GM19468 (cell line): ENCODE results near the gene AOC2.

Experiments
- ATAC-seq: cut with Tn5 transposase; IDR thresholded peaks from one replicate; pipeline ENCODE4 v1.9.1; 2021; ENCODE audit warnings: mild to moderate bottlenecking, moderate library complexity, moderate number of reproducible peaks; ENCODE audit not compliant: unreplicated experiment; ENCODE audit errors: extremely low read depth

AOC2 gene, protein sequence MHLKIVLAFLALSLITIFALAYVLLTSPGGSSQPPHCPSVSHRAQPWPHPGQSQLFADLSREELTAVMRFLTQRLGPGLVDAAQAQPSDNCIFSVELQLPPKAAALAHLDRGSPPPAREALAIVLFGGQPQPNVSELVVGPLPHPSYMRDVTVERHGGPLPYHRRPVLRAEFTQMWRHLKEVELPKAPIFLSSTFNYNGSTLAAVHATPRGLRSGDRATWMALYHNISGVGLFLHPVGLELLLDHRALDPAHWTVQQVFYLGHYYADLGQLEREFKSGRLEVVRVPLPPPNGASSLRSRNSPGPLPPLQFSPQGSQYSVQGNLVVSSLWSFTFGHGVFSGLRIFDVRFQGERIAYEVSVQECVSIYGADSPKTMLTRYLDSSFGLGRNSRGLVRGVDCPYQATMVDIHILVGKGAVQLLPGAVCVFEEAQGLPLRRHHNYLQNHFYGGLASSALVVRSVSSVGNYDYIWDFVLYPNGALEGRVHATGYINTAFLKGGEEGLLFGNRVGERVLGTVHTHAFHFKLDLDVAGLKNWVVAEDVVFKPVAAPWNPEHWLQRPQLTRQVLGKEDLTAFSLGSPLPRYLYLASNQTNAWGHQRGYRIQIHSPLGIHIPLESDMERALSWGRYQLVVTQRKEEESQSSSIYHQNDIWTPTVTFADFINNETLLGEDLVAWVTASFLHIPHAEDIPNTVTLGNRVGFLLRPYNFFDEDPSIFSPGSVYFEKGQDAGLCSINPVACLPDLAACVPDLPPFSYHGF

DNA sequence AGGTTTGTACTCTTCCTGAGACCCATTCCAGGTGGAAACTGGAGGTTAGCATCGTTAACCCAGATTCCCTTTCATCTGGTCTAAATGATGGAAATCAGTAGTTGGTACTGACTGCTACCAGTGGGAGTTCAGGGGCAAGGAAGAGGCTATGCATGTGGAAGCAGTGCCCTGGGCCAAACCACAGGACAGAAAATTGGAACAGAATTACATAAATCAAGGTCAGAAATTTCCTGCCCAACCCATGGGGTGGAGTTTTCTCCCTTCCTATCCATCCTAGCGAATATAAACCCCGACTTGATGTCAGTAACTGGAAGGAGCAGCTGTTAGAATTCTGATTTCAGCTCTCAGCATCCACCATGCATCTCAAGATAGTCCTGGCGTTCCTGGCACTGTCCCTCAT is at the start of gene AOC2:
AOC2 (plus strand) TSS at position 310 of the 400 bp plus-strand sequence; CDS start at position 357, 47 bp downstream.
- no peak for ATAC-seq

DNA sequence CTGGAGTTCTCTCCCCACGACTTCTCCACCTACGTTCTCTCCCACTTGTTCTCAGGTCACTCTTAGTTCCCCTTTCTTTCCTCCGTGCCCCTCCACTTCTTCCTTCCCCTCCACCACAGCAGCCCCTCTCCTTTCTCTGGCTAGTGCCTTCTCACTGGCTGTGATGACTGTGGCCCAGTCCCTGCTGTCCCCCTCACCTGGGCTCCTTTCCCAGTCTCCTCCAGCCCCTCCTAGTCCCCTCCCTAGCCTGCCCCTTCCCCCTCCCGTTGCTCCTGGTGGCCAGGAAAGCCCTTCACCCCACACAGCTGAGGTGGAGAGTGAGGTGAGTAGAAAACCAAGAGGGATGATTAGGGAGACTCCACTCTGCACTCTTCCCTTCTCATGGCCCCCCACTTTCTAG is 49.3 kb upstream of the AOC2 start:
- no peak for ATAC-seq

DNA sequence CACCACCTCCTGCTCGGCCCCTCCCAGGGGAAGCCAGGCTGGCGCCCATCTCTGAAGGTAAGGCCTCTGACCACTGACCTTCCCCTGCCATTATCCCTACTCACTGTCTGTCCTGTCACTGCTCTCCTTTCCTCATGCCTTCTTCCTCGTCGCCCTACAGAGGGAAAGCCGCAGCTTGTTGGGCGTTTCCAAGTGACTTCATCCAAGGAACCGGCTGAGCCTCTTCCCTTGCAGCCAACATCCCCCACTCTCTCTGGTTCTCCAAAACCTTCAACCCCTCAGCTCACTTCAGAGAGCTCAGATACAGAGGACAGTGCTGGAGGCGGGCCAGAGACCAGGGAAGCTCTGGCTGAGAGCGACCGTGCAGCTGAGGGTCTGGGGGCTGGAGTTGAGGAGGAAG is 48.9 kb upstream of the AOC2 start:
- no peak for ATAC-seq

DNA sequence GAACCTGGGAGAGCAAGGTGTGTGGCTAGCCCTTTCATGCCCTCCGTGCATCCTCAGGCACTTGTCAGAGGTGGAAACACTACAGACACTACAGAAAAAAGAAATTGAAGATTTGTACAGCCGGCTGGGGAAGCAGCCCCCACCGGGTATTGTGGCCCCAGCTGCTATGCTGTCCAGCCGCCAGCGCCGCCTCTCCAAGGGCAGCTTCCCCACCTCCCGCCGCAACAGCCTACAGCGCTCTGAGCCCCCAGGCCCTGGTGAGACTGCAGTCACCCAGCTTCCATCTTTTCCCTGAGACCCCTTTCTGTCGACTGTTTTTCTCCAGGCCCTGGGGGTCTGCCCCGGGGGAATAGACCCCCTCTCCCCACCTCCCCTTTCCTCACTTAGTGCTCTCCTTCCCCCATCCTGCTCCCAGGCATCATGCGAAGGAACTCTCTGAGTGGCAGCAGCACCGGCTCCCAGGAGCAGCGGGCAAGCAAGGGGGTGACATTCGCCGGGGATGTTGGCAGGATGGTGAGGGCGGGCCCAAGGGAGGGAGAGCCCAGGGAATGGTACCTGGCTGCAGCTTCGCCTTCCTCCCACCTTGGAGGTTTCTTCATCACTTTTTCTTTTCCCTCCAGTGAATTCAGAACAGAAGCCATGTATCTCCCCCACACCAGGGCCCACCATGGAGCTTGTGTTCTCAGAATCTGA is 48.2 kb upstream of the AOC2 start:
- ATAC-seq: no peak

DNA sequence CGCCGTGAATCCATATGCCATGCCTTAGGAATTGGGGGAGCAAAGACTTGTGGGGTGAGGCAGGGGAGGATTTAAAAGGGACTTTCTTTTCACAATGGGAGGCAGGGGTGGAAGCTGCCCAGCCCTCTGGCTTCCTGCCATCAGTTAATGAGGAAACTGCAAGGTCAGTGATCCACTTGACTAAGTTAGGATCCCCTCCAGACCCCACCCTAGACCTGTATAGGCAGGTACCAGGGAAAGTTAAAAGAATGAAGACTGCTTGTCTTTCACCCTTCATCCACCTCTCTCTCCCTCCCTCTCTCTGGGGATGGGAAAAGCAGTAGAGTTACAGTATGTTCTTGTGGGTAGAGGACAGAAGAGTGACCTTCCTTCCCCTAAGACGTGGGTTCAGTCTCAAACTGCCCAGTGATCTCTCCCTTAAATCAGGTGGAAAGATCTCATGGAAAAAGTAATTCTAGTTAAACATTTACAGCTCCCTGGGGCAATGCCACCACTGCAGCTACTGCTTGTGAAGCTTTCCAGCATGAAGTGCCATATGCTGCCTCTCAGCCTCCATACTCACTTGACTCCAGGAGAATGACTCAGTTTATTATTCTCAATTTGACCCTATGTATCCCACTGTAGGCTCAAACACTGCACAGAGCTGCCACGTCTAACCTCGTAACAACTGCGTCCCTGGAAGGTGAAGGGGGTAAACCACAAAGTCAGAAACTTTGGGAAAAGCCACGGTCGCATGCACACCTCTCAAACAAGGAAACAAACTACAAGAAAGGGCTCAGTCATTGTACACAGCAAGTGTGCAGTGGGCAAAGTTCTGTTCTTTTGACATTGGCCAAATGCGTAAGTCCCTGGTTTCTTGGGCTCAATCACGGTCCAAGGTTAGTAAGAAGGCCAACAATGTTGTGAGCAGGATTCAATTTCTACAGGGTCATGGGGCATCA is 47.0 kb upstream of the AOC2 start:
- no peak for ATAC-seq

DNA sequence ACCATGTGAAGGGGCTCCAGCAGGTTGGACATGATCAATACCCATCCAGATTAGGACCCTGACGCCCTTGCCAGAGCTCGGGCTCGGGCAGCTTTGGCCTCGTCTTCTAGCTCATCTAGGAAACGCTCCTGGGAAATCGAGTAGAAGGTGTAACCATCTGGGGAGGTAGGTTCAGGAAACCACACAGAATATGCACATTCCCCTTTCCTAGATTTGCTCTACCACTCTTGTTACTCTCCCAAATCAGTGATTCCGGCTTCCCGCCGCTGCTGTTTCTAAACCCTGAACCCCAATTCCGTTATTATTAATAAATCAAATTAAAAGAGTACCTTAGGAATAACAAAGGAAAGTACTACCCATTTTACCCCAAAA is 46.4 kb upstream of the AOC2 start:
- no peak for ATAC-seq

DNA sequence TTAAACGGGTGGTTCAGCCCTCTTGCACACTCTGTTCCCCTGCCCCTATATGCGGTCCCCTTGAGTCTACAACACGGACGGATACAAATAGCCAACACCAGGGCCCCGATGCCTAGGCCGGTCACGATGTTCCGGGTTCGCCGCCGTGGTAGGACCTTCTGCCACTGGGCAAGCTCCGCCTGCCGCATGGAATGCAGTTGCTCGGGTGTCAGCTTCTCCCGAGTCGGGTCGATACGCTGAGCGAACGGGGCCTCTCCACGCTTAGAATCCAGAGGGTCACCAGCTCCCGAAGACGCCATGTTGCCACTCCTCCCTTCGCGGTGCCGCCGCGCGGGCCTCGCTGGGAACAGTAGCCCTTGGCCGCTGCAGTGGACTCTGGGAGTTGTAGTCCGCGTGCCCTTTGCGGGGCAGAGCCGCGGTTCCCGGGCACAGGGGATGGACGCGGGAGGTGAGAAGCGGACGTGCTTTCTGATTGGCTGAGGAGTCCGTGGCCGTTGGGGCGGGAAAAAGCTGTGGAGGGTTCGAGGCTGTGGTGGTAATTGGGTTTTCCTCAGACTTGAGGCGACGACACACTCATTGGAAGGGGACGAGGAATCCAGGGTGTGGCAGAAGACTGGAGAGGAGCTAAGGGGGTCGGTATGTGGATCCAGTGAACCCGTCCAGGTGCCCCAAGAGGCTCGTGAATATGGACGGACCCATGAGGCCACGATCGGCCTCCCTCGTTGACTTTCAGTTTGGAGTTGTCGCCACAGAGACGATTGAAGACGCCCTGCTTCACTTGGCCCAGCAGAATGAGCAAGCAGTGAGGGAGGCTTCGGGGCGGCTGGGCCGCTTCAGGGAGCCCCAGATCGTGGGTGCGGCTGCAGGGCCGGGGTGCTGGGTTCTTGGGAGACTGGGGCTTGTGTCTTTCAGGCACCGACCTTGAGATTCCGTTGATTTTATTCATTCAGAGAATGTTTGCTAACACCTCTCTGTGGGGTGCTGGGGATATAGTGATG is 45.7 kb upstream of the AOC2 start, which contains the start of the genes CNTD1 and COA3:
CNTD1 (plus strand) TSS at position 479 of the 998 bp plus-strand sequence; CDS start at position 686, 207 bp downstream.
COA3 (minus strand) TSS at position 322 of the 998 bp plus-strand sequence; CDS start at position 299, 23 bp downstream.
- peak; percentile 60 for ATAC-seq

DNA sequence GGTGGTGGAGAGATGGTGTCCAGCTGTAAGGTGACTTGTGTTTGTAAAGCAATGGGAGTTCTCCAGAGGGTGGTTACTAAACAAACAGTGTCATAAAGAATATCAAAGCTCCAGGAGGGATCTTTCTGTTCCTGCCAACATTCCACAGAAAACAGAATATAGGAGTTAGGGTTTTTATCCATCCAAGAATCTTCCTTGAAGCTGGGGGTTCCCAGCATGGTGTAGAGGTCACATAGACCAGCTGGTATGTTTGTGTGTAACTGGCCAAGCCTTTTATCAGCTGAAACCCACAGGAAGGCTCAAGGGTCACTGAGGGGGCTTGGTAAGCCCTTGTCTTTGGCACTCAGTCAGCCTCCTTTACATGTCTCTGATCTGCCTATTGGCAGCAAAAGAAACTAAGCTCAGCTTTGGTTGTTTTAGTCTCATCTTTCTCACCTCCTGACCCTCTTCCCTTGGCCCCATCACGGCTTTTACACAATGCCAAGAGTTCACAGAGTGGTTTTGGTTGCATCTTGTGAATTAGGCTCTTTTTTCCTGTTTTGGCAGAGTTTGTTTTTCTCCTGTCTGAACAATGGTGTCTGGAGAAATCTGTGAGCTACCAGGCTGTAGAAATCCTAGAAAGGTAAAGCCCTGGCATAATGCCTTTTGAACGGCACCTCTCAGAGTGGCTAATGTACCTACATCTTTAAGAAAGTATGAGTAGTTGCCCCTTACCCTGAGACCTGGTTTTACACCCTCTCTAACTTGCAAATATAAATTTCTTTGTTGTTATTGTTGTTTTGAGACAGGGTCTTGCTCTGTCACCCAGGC is 41.1 kb upstream of the AOC2 start:
- ATAC-seq: no peak

DNA sequence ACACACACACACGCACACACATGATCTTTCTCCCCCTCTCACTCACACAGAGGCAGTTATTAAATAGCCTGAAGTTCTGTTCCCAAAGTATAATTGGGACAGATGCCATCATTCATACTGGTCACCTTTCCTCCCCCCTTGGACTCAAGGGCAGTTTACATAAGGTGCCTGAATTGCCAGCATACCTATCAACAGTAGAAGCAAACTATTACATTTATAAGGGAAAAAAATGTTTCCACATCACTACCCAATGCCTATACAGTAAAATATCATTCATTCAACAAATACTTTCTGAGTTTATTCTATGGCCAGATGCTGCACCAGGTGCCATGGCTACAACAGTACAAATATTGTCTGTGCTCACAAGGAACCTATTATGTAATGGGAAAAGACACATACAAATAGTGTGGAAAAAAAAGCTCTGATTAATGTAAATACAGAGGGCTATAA is 39.4 kb upstream of the AOC2 start:
- no peak for ATAC-seq

DNA sequence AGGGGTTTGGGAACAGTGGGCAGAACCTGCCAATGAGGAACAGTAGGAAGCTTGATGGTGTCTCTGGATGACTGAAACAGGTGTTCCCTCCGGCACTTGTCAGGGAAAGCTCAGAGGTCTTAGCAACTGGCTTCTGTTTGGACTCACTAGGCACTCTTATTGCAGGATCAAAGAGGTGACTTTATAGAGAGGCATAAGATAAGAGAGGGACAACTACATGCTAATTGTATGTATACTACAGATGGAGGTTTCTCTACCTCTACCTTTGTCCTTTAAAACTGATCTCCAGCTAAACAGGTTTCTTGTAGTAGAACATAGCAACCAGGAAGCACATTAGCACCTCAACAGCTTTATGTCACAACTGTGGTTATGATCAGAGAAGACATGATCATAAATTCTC is 38.1 kb upstream of the AOC2 start:
- no peak for ATAC-seq

DNA sequence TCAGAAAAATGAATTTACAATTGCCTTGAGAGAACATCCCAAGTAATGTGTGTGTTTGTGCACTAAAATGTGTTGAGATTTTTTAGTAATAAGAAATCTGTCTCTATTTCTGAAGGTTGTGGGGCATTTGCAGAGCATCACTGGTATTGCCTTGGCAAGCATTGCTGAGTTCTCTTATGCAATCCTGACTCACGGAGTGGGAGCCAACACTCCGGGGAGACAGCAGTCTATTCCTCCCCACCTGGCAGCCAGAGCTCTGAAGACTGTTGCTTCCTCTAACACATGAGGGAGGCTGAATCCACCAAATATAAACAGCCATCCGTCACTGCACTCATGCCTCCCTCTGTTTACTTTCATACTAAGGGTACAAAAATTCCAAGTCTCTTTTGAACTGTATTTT is 35.1 kb upstream of the AOC2 start:
- no peak for ATAC-seq

DNA sequence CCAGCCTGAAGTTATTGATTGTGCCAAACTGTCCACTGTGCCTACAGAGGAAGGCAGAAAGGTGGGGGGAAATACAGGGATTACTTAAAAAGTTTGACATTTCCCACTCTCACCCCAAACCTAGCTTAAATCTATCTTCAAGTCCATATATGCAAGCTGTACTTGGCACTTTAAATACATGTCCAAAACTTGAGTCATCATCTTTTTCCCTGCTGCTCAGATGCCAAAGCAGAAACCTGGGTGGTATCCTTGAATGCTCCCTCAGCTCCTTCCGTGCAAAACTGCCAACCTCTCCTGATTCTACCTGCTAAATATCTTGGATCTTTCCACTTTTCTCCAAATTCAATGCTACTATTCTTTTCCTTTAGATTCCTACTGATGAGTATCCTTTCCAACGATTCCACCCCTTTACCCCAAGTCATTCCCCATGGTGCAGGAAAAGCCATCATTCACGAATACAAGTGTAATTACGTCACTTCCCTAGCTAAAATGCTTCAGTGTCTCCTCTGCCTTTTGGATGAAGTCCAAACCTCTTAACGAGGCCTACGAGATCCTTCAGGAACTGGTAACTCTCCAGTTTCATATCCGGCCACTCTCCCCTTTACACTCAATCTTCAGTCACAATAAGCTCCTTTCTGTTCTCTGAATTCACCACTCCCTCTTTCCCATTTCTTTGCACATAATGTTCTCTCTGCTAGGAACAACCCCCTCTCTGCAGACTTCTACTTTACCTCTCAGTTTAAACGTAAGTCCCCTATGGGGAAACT is 29.6 kb upstream of the AOC2 start:
- no peak for ATAC-seq

DNA sequence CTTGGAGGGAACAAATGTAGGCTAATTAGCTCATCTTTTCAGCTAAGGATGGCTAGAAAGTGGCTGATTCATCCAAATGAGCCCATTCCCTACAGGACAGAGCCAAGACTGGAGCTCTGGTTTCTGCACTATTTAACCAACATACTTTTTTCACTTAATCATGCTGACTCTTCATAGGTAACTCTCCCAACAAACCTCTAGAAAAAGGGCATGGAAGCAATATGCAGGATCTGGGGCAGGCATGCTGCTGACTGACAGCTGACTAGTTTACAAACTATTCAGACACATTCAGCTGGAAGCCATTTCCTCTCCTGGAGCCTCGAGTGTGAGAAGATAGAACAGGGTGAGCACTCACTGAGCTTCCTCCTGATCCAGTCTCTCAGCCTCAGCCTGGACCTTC is 26.5 kb upstream of the AOC2 start:
- ATAC-seq: no peak

DNA sequence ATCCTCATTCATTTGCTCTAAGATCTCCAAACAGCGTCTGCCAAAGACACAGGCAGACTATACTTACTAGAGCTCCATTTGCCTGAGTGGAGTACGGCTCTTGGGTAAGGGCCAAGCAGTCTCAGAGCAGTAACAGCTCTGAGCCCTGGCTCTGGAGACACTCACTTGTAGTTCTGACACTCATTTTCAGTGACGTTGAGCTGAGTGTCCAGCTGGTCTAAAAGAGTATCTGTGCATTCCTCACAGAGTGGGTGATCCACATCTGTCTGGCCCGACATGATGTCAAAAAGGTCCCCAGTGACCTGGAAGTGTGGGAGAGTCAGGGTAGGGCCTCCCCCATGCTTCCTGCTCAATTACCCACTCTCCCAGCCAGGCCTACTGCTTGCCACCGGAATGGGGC is 26.0 kb upstream of the AOC2 start:
- no peak for ATAC-seq

DNA sequence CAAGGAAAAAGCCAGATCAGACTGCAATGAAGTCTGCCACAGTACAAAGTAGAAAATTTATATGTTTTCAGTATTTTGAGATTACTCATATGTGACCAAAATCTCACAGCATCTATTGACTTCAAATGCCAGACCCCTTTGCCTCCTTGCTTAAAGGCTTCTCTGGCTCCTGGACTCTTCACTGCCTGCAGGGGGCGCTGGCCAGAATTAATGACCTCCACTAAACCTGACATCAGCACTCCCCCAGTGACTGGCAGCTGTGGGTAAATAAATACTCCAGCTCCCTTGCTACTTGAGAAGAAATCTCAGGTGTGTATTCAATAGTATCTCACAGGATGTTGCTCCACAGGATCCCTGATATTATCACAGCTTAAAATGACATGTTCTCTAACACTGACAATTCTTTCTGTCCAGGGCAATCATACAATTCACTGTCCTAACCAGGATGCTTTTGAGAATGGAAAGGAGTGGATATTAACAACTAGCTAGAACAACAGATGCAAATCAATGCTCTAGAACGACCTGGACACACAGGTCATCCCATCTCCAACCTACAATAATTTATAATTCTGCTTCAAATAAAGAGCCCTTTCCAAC is 24.3 kb upstream of the AOC2 start:
- no peak for ATAC-seq

DNA sequence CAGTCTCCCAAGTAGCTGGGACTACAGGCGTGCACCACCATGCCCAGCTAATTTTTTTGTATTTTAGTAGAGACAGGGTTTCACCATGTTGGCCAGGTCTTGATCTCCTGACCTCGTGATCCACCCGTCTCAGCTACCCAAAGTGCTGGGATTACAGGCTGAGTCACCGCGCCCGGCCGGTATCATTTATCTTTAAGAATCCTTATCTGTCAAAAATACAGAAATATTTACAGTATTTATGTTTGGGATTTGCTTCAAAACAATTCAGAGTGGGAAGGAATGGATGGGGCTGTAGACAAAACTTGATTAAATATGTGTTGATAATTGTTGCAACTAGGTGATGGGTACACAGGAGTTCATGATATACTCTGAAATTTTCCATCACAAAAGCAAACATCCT is 23.2 kb upstream of the AOC2 start:
- no peak for ATAC-seq

DNA sequence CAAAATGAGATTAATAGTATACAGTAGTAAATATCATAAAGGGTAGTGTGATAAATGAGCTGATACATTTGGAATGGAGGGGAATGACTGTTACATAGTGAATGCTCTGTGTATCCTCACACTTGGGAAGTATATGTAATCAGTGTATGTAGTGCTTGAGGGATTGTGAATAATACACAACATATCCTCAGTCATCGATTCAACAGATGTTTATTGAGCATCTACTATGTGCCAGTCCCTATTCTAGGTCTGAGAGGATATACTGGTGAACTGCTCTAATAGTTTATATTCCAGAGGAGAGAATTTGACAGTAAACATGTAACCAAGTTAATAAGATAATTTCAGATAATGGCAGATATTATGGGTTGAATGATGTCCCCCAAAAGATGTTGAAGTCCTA is 16.9 kb upstream of the AOC2 start:
- no peak for ATAC-seq
